ENCODE data around the gene SUCO. TPM values are rescaled to one million over a fixed set of nuclear protein-coding genes. Genes with fewer than 3 reads are reported as not detected.
"Not testable (repeated sequence)": the region's sequence is repeated elsewhere in the genome, so short reads cannot be mapped to it uniquely, and the experiment has no call there.

Gene SUCO
- total and polyA plus RNA-seq, 3 donors from 2014 or later = 47.8 to 139 (median 126) TPM

DNA sequence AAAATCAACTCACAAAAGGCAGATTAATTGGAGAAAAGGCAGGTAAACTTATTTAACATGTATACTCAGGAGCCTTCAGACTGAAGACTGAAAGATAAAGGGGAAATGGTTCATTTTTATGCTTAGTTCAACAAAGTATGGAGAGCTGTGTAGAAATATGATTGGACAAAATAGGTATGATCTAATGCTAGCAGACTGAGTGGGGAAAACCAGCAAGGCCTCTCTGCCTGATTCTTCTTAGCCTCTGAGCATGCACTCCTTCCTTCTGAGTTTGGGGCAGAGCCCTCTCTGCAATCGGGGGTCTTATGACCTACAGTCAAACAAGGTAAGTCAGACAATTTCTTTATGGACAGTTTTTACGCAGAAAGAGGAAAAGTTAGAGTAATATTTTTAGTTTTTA, 38.8 kb upstream of the SUCO start:
- H3K36me3 ChIP-seq (ENCODE audit: low read depth, missing control alignments) = no peaks in the 10 kb centered on the region
- no peak overlapping the region for H3K4me3 ChIP-seq
- no peaks in the 10 kb centered on the region for H3K27me3 ChIP-seq
- 85 to 90% methylated on average over 2 of the region's 2 CpGs for WGBS, 2 donors
- no peak for TF ChIP-seq POLR2A (IDR thresholded peaks at IDR 0.05)
- TF ChIP-seq, protein P1, sequence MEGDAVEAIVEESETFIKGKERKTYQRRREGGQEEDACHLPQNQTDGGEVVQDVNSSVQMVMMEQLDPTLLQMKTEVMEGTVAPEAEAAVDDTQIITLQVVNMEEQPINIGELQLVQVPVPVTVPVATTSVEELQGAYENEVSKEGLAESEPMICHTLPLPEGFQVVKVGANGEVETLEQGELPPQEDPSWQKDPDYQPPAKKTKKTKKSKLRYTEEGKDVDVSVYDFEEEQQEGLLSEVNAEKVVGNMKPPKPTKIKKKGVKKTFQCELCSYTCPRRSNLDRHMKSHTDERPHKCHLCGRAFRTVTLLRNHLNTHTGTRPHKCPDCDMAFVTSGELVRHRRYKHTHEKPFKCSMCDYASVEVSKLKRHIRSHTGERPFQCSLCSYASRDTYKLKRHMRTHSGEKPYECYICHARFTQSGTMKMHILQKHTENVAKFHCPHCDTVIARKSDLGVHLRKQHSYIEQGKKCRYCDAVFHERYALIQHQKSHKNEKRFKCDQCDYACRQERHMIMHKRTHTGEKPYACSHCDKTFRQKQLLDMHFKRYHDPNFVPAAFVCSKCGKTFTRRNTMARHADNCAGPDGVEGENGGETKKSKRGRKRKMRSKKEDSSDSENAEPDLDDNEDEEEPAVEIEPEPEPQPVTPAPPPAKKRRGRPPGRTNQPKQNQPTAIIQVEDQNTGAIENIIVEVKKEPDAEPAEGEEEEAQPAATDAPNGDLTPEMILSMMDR (IDR thresholded peaks at IDR 0.05) = no peak
- intact Hi-C loops (cut with DNase I; ENCODE audit: low total_unique reads) = no loop called here
- H3K27ac ChIP-seq = no peak overlapping the region
- H3K9me3 ChIP-seq = no peaks in the 10 kb centered on the region
- DNase-seq = no peak
- H3K4me1 ChIP-seq = peaks cover 12% of the 10 kb centered on the region

DNA sequence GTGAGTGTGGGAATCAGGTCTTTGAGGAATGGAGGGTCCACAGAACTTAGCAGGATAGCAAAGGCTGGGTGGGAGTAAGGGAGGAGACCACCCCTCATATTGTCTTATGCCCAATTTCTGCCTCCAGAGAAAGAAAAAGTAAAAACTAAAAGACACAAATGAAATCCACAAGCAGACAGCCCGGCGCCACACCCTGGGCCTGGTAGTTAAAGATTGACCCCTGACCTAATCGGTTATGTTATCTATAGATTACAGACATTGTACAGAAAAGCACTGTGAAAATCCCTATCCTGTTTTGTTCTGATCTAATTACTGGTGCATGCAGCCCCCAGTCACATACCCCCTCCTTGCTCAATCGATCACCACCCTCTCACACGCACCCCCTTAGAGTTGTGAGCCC, 36.8 kb upstream of the SUCO start:
- H3K36me3 ChIP-seq (ENCODE audit: low read depth, missing control alignments); intact Hi-C loops (cut with DNase I; ENCODE audit: low total_unique reads); H3K9me3 ChIP-seq; H3K4me3 ChIP-seq; H3K27me3 ChIP-seq; DNase-seq; H3K27ac ChIP-seq: not testable (repeated sequence)
- WGBS, 2 donors = 89% methylated on average over 5 of the region's 5 CpGs
- H3K4me1 ChIP-seq = peaks cover 12% of the 10 kb centered on the region

DNA sequence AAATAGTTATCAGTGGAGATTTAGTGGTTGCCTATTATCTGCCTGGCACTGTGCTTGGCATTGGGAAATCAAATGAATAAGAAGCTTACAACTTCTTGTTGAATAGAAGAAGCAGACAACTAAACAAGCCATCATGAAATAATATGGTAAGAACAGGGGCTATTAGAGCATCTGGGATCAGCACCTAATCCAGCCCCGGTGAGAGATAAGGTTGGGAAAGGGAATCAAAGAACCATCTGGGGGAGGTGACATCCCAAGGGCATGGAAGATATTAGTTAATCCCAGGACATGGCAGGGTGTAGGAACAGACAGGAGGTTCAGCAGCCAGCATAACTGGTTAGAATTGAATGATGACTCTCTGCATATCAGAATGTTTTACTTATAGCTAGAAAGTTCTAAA, 36.3 kb upstream of the SUCO start:
- H3K27ac ChIP-seq = peak overlapping the region; percentile 26 to 59
- intact Hi-C loops (cut with DNase I; ENCODE audit: low total_unique reads) = no loop called here
- no peaks in the 10 kb centered on the region for H3K9me3 ChIP-seq
- 38 to 40% methylated on average over 1 of the region's 1 CpG for WGBS, 2 donors
- H3K4me3 ChIP-seq = no peak overlapping the region
- no peak for DNase-seq
- no peaks in the 10 kb centered on the region for H3K27me3 ChIP-seq
- no peaks in the 10 kb centered on the region for H3K36me3 ChIP-seq (ENCODE audit: low read depth, missing control alignments)
- no peak for TF ChIP-seq POLR2A (IDR thresholded peaks at IDR 0.05)
- TF ChIP-seq, protein P1 (IDR thresholded peaks at IDR 0.05) = no peak
- H3K4me1 ChIP-seq = peaks cover 12% of the 10 kb centered on the region

DNA sequence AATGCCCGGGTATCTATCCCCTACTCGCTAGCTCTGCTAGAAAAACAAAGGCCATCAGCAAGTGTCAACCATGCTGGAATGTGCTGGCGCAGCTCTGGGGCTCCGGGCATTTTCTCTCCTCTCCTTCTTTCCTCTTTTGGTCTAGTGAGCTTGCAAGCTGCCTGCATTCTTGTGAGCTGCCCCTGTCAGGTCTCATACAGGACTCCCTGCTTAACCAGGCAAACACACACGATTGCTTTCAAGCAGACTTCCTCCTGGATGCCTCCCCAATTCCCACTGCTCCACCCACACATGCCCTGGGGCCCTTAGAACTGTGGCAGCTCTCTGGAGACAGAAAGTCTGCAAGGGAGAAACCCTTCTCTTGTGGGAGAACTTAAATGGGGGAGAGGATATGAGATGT, 35.7 kb upstream of the SUCO start:
- peak overlapping the region; percentile 26 to 59 for H3K27ac ChIP-seq
- TF ChIP-seq, protein P1 (IDR thresholded peaks at IDR 0.05) = no peak
- TF ChIP-seq POLR2A (IDR thresholded peaks at IDR 0.05) = no peak
- DNase-seq = no peak
- H3K4me1 ChIP-seq = peaks cover 12% of the 10 kb centered on the region
- intact Hi-C loops (cut with DNase I; ENCODE audit: low total_unique reads) = no loop called here
- H3K36me3 ChIP-seq (ENCODE audit: low read depth, missing control alignments) = no peaks in the 10 kb centered on the region
- WGBS, 2 donors = 29 to 39% methylated on average over 5 of the region's 5 CpGs
- no peaks in the 10 kb centered on the region for H3K27me3 ChIP-seq
- no peaks in the 10 kb centered on the region for H3K9me3 ChIP-seq
- no peak overlapping the region for H3K4me3 ChIP-seq

DNA sequence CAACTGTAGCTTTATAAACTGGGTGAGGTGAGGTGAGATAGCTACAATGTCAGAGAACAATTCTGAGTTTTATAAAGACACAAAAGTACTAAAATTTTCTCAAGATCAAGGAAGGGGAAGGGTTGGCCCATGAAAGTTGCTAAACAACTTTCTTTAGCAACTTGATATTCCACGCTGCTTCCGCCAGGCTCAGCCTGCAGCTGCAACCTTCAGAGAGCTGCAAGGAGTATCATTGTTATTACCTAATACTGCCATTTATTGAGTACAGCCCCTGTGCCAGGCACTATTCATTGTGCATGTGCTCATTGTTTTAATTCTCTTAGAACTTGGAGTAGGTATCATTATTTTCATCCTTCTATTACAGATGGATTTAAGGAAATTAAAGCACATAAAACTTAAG, 34.1 kb upstream of the SUCO start:
- H3K9me3 ChIP-seq = no peaks in the 10 kb centered on the region
- peaks cover 12% of the 10 kb centered on the region for H3K4me1 ChIP-seq
- WGBS, 2 donors = 78 to 82% methylated on average over 2 of the region's 2 CpGs
- no peak overlapping the region for H3K4me3 ChIP-seq
- H3K27me3 ChIP-seq = no peaks in the 10 kb centered on the region
- intact Hi-C loops (cut with DNase I; ENCODE audit: low total_unique reads) = no loop called here
- no peak for DNase-seq
- TF ChIP-seq, protein P1 (IDR thresholded peaks at IDR 0.05) = no peak
- TF ChIP-seq POLR2A (IDR thresholded peaks at IDR 0.05) = no peak
- H3K27ac ChIP-seq = no peak overlapping the region
- H3K36me3 ChIP-seq (ENCODE audit: low read depth, missing control alignments) = no peaks in the 10 kb centered on the region
